ENCODE measurements around the gene IPO13. TPM values are rescaled to one million over a fixed set of nuclear protein-coding genes. Genes with fewer than 3 reads are reported as not detected.

IPO13 gene
- total and polyA plus RNA-seq, 10 of the 15 experiments (the other 5 are each of a cell fraction or from before 2014, with no cell fraction given): 7.1 to 26.6 (median 15.9) TPM

- no peak for ATAC-seq
- intact Hi-C loops (cut with micrococcal nuclease; ENCODE audit: unreplicated experiment) (no loop called here), in situ Hi-C loops (cut with MboI) (no loop called here)
- Histone ChIP-seq H3K4me2 (ENCODE audit: control insufficient read depth, insufficient read depth) (no peak overlapping the region), H3K27ac (ENCODE audit: control insufficient read depth, insufficient read depth) (no peak overlapping the region), H3K79me2 (ENCODE audit: control insufficient read depth, insufficient read depth, low read length) (no peaks in the 10 kb centered on the region), H3K9me3 (replicated peaks; ENCODE audit: control insufficient read depth, insufficient read depth, low read length) (no peaks in the 10 kb centered on the region), H3K36me3 (ENCODE audit: control insufficient read depth in 2 of 2, insufficient read depth in 2 of 2, low read length in 1 of 2) (no peaks in the 10 kb centered on the region), H3K9ac (ENCODE audit: control insufficient read depth, insufficient read depth, low read length) (no peak overlapping the region), H4K20me1 (ENCODE audit: control insufficient read depth, insufficient read depth) (no peaks in the 10 kb centered on the region), H3K27me3 (replicated peaks in 1 of 2; ENCODE audit: control insufficient read depth in 2 of 2, insufficient read depth in 2 of 2, low read length in 1 of 2) (no peaks in the 10 kb centered on the region; a peak in 1 of 4 replicates), H3K4me1 (ENCODE audit: control insufficient read depth, insufficient read depth, low read length) (no peaks in the 10 kb centered on the region), H2AFZ (ENCODE audit: control insufficient read depth, low read depth, low read length) (no peak overlapping the region), H3K4me3 (no peak overlapping the region)
- RAD21 ChIA-PET (ENCODE audit: unreplicated experiment): interaction anchor here (1.5 kb wide), 1 partner anchor 18 kb away, joined by 3 read pairs; no protein-coding TSS in a partner anchor
- no peak for FAIRE-seq
- POLR2A ChIA-PET: no interaction called here
- WGBS (ENCODE audit: insufficient coverage, insufficient replicate concordance, low lambda C conversion rate, missing lambda C conversion rate): 56% methylated on average over 20 of the region's 20 CpGs
- SMC1A ChIA-PET (ENCODE audit: uncharacterized antibody, unreplicated experiment): no interaction called here
- CTCF ChIA-PET: interaction anchor here (1.2 kb wide), 1 partner anchor 21 kb away, joined by 4 read pairs; no protein-coding TSS in a partner anchor
- DNase-seq (ENCODE audit: low read depth, low spot score): no peak
- BruUV-seq (replicated peaks): no TSS peak
- TF ChIP-seq MLLT1 (IDR thresholded peaks at IDR 0.05) (no peak), RELB (IDR thresholded peaks at IDR 0.05; ENCODE audit: low read depth) (no peak), IRF3 (IDR thresholded peaks at IDR 0.05) (no peak), RUNX3 (IDR thresholded peaks at IDR 0.05; ENCODE audit: low read length) (no peak), MYC (IDR thresholded peaks at IDR 0.05; ENCODE audit: insufficient read depth, insufficient read length, insufficient replicate concordance, low read length, severe bottlenecking) (no peak), TARDBP (IDR thresholded peaks at IDR 0.05; ENCODE audit: borderline replicate concordance) (no peak), ETV6 (conservative IDR thresholded peaks at IDR 0.05 in 1 of 2, IDR thresholded peaks at IDR 0.05 in 1 of 2; ENCODE audit: borderline replicate concordance in 1 of 2, low read depth in 1 of 2) (no peak), SUPT20H (IDR thresholded peaks at IDR 0.05; ENCODE audit: borderline replicate concordance, control insufficient read depth, low read depth, low read length) (no peak), RFX5 (IDR thresholded peaks at IDR 0.05; ENCODE audit: low read depth, low read length) (no peak), YY1 (IDR thresholded peaks at IDR 0.05; ENCODE audit: low read depth, low read length) (no peak), NR2C1 (IDR thresholded peaks at IDR 0.05) (no peak), EZH2 (IDR thresholded peaks at IDR 0.05; ENCODE audit: borderline replicate concordance, control insufficient read depth, low read depth, low read length) (no peak), CBX3 (IDR thresholded peaks at IDR 0.05; ENCODE audit: borderline replicate concordance, low read depth) (no peak), PRDM15 (CRISPR knock-in tag; IDR thresholded peaks at IDR 0.05) (no peak), ZNF384 (IDR thresholded peaks at IDR 0.05; ENCODE audit: borderline replicate concordance, low read depth, low read length) (no peak)
These were observed 69.5 kb downstream of the IPO13 start for GRCh38 chr1:44016041-44016889.

All from GM12878 (cell line).